NCI-H526 treated with DMSO at 0.1 percent for 48 hours (cell line): Measurements from ENCODE around the gene FAM110A.
"Not testable (repeated sequence)": the region's sequence is repeated elsewhere in the genome, so short reads cannot be mapped to it uniquely, and the experiment has no call there.

Experiments
- DNase-seq: peaks from one replicate; lab custom pipeline; 2025; lab: John Stamatoyannopoulos, UW

FAM110A gene

DNA sequence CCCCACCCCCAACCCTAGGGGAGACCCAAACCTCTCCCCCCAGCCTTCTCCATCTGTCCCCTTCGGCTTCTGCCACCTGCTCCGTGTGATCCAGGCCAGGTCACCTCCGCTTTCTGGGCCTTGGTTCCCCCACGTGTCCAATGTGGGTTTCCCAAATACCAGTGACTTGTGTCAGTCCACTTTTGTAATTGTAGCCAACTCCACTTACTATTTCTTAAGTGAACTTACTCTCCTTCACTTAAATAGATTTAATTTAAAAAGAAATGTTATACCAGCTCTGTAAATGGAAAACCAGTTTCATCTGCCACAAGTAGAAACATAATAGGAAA is 10.0 kb upstream of the FAM110A start:
- peak; percentile 60 for DNase-seq

DNA sequence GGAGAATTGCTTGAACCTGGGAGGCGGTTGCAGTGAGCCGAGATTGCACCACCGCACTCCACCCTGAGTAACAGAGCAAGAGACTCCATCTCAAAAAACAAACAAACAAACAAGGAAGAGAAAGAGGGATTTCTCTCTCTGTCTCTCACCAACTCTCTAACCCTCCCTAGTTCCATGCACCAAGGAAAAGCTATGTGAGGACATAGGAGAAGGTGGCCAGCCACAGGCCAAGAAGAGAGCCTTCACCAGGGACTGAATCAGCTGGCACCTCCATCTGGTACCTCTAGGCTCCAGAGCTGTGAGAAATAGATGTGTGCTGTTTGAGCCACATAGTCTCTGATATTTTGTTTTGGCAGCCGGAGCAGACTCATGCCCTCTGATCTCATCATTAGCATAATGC is 9.0 kb upstream of the FAM110A start:
- DNase-seq: no peak

DNA sequence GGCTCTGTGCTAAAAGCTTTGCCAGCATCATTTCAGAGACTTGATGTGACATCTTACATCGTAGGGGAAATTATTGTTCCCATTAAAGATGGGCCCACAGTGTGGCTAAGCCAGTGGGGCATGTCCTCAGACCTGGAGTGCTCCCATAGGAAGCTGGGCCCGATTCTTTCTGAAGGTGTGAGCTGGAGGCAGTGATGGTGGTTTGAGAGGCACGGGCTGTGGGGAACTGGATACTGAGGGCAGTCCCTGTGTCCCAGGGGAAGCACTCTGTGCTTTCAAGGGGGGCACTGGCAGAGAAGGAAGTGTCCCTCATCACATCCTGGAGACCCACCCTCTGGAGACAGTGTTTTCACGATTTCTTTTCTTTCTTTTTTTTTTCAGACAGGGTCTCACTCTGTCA is 8.6 kb upstream of the FAM110A start:
- no peak for DNase-seq

DNA sequence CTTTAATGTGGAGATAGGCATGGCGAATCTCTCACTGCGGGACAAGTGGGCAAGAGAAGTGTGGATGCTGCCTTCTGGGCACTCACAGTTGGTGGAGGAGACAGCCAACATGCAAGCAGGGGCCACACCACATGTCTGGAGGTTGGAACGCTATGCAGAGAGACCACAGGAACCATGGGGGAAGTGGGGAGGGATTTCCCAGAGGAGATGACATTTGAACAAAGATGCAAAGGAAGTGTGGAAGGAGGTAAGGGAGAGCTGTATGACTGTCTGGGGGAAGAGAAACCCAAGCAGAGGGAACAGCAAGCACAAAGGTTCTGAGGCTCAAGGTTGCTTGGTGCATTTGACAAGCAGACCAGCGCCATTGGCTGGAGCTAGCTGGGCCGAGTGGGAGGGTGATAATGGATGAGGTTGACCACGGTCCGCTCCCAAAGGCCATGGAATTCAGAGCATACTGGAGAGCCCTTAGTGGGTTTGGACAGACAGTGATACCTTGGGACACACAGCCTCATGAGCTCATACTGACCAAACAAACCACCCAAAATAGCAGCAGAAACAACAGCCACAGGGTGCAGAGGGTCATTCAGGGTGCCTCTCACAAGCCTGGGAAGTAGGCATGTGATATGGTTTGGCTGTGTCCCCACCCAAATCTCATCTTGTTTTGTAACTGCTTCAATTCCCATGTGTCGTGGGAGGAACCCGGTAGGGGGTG is 7.6 kb upstream of the FAM110A start:
- no peak for DNase-seq

DNA sequence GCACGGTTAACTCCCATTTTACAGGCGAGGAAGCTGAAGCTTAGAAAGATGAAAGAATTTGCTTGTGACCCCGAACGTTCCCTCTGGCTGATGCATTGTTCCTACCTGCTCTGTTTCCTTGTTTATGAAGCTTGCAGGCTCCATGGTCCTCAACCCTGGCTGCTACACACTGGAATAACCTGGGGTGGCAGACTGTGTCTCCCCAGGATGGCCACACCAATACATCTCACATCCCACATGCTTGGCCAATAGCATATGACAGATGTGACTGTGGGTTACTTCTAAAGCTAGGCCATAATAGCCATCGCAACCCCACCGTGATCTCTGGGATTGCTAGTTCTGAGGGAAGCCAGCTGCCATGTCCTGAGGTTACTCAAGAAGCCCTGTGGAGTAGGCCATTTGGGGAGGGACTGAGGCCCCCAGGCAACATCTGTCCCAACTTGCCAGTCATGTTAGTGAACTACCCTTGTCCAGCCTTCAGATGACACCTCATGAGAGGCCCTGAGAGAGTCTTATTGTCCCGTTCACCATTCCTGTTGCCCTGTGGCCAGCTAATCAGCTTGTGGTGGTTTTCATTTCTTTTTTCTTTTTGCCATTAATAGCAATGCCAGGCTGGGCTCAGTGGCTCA is 6.7 kb upstream of the FAM110A start:
- DNase-seq: no peak

DNA sequence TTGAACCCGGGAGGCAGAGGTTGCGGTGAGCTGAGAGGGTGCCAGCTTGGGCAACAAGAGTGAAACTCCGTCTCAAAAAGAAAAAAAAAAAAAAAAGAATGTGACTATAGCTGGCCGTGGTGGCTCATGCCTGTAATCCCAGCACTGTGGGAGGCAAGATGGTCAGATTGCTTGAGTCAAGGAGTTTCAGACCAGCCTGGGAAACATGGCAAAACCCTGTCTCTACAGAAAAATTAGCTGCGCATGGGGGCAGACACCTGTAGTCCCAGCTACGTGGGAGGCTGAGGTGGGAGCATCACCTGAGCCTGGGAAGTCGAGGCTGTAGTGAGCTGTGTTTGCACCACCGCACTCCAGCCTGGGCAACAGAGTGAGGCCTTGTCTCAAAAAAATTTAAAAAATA is 5.5 kb upstream of the FAM110A start:
- DNase-seq: not testable (repeated sequence)

DNA sequence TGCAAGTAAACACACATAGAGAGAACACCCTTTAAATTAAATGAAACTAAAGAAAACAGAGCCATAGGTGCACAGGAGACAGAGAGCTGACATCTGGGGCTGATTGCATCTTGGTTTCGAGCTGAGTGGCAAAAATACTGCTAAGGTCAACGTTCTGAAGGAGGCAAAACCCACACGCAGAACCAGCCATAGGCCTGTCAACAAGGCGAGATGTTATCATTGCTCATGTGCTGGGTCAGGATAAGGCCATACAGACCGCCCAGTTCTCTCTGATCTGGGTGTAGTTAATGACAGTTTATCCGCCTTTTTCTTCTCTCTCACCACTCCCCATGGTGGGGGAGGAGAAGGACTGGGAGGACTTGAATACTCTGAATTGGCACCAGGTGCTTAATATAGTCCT is 4.5 kb upstream of the FAM110A start:
- no peak for DNase-seq

DNA sequence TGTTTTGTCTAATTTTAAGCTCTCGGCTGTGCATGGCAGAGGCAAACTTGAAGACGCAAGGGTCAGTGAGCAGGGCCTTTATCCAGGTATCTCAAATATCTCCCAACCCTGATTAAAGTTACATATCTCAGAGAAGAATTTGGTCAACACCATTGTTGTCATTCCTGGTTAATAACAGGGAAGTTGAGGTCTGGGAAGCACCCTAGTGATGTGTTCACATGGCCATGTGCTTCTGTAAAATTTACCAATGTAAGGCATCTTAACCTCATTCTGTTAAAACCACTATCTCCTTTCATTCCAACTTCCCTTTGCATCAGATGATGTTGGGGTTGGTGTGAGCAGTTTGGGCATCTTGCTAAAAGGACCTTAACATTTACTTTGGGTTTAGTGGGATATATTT is 4.0 kb upstream of the FAM110A start:
- DNase-seq: no peak

DNA sequence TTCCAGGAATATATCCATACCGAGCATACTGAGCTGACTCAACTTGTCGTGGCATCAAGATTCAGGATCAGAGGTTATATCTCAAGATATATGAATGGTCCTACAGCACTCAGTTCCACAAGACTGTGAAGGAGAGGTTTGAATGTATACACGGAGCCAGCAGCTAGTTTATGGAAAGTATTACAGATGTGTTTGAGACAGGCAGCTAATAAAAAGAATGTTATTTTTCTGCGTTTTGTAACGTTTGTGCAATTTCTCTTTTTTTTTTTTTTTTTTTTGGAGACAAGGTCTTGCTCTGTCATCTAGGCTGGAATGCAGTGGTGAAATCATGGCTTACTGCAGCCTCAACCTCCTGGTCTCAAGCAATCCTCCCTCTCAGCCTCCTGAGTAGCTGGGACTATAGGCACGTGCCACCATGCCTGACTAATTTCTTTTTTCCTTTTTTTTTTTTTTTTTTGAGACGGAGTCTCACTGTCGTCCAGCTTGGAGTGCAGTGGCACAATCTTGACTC is 3.4 kb upstream of the FAM110A start:
- DNase-seq: no peak

DNA sequence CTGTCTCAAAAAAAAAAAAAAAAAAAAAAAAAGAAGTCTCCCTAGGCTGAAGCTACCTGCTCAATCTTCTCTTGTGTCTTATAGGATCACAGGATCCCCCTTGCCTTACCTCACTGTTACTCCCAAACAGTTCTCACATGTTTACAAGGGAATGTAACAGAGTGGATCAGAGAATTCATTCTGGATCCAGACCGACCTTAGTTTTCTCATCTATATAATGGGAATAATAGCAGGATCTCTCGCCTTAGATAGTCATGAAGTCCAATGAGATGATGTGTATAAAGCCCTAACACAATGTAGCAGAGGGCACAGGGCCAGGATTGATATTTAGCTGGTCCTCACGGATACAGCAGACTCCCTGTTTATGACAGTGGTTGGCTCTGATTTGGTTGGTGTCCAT is 2.3 kb upstream of the FAM110A start:
- DNase-seq: no peak

DNA sequence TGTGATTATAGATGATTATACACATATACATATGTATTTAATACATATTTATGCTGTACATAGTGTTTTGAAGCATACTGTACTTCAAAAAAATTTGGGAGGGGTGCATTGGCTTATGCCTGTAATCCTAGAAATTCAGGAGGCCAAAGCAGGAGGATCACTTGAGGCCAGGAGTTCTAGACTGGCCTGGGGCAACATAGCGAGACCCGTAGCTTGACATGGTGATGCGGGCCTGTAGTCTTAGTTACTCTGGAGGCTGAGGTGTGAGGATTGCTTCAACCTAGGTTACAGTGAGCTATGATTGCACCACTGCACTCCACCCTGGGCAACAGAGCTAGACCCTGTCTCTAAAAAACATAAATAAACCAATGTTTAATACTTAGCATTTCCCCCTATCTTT is 1.6 kb upstream of the FAM110A start:
- no peak for DNase-seq

DNA sequence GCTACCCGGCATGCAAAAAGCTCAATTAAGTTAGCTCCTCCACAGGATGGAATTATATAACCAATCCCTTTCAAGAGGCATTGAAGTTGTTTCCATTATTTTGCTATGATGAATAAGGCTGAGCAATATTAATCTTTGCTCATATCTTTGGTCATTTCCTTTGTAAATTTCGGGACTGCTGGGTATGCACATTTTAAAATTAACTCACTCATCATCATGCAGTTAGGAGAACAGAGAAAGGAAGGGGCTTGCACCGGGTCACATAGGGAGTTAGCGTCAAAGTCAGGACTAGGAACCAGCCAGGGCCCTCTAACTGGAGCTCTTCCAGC is 430 bp upstream of the FAM110A start:
- DNase-seq: no peak

DNA sequence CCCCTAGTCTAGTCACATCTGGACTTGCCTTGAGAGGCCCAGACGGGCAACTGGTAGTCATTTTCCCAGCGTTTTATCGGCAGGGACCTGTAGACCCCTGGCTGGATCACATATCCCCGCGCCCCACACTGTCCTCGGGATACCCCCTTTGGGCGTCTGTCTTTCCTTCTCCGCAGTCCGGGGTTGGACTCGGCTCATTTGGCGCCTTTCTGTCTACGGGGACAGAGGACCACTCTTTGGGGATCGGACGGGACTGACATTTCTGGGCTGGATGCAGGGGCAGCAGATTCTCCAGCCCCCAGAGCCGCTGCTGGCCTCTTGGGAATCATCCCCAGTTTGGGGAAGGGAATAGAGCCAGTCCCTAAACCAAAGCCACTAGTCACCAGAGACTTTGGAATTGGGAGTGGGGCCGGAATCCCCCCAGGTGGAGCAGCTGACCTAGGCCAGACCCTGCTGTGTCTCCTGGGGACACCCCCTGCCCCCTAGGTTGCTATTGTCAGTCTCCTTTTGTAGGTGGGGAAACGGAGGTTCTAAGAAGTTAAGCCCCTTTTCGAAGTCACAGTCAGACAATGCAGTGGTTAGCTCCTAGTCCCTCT is 734 bp downstream of the FAM110A start:
- DNase-seq: no peak

DNA sequence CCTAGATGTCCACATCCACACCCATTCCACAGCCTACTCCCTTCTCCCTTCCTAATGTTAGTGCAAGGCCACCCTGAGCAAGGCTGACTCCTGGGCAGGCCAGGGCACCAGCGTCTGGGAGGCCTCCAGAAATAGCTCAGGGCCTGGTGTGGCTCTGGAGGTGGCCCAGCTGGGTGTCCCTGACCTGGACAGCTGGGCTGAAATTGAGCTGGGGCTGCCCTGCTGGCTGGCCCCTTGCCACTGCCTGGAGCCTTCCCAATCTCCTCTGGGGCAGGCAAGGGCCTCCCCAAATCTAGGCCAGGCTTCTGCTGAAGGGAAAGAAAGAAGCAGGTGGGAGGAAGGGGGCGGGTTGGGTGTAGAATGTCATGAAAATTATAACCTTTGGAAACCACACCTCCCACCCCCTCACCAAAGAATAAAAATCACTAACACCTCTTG is 2.1 kb downstream of the FAM110A start:
- no peak for DNase-seq

DNA sequence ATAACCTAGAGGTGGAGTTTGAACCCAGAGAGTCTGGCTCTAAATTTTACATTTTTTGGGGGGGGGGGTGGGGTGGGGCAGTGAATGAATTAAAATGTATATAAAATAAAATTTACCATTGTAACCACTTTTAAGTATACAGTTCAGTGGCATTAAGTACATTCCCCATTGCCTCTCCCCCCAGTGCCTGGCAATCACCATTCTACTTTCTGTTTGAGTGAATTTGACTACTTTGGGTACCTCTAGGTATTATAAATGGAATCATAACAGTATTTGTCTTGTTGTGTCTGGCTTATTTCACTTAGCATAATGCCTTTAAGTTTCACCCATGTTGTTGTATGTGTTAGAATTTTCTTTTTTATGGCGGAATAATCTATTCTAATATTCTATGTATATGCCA is 2.7 kb downstream of the FAM110A start:
- DNase-seq: no peak

DNA sequence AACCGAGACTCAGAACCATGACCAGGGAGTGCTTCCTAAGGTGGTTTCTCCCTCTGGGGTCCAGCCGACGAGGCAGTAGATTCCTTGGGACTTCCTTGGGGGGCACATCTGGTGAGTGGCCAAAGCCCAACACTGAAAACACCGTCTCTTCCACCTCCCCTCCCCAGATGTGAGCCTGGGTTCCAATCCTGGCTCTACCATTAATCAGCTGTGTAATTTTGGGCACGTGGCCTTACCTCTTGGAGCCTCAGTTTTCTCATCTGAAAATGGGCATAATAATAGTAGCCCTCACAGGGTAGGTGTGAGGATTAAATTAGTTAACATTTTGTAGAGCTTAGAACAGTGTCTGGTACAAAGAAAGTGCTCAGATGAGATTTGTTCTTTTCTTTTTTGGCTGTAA is 5.5 kb downstream of the FAM110A start:
- no peak for DNase-seq

DNA sequence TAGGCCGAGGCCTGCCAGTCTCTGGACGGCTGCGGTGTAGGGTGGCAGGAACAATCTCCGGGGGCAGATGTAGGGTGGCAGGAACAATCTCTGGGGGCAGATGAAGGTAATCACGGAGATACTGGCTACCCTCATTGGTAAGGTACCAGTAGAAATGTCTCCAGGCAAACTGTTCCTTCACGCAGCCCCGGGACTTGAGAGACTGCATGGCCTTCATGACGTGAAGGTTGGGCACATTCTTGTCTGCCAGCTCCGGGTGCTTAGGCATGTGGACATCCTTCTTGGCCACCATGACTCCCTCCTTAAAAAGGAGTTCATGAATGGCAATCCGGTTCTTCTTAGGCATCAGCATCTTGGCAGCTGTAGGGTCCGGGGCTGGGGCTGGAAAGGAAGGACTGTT is 6.1 kb downstream of the FAM110A start:
- no peak for DNase-seq

DNA sequence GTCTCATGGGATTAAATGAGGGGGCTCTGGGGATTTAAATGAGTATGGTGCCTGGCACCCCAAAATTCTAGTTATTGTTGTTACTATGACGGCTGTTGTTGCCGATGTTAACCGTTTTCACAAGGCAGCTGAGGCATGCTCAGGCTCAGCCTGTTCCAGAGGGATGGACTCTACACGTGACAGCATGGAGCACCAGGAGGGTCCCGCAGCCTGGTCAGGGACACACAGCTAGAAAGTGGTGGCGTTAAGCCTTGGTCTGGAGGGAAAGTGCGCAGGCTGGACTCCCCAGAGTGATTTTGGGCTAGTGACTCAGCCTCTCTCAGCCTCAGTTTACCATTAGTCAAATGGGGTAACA is 7.0 kb downstream of the FAM110A start:
- DNase-seq: no peak

DNA sequence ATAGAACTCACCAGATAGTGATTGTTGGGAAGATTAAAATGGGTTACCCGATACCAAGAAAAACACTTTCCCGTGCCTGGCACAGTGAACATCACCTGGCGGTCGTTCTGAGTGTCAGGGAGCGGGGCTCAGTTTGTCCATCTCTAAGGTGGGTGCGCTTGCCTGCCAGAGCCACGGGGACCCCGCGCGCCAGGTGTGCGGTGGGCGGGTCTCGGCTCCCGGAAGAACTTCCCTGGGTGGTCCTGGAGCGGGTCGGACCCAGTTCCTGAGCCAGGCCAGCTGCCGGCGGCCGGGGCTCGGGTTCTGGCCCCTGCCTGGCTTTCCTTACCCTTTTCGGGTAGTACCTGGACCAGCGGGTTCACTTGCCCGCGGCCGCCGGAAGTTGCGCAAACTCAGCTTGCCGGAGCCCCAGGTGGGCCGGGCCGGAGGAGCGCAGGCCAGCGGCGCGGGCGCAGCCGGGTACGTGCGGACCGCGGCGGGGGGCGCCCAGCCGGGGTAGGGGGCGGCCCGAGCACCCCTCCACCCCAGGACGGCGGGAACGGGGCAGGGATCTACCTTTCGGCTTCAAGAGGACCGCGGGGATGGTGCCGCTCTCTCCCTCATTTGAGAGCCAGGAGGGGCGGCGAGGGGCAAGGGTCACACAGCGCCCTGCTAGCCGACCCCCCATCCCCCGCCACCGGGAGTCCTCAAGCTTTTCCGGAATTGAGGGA is 7.5 kb downstream of the FAM110A start:
- DNase-seq: peak; percentile 40

DNA sequence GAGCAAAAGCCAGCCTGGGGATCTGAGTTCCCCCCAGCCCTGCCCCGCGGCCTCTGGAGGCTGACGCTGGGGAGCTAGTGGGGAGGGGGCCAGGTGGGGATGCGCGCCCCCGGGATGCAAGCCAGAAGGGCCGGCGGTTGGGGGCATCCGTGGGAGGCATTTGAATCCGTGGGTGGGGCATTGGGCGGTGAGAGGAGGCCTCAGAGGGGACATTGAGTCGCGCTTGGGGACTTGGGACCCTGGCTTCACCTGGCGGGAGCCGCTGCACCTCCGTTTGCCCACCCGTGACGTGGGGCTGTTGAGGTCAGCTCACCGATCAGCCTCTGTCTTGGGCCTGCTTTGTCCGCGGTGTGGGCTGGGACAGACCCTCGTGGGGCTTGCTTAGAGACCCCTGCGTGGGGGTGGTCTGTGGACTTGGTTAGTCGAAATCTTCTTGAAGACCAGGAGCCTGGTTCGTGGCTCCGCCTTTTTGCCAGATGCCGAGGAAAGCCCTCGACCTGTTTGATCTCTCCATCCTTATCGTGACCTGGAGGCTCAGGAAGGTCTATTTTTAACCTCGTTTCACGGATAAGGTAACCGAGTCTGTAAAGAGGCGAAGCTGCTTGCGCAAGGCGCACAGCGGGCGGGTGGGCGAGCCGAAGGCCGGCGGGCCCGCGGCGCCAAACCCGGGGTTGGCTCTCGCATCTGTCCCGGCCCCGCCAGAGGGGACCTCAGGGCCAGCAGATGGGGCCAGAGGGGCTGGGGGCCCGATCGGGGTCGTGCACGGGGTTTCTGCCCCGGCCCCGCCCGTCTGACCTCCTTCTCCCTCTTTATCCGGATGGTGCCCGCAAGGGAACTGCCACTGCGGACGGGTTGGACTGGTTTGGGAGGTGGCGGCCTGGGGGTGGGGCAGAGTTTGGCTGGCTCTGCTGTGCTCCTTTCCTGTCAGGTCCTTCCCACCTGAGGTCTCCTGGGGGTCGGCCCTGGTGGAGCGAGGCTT is 8.3 kb downstream of the FAM110A start:
- DNase-seq: peak; percentile 48

DNA sequence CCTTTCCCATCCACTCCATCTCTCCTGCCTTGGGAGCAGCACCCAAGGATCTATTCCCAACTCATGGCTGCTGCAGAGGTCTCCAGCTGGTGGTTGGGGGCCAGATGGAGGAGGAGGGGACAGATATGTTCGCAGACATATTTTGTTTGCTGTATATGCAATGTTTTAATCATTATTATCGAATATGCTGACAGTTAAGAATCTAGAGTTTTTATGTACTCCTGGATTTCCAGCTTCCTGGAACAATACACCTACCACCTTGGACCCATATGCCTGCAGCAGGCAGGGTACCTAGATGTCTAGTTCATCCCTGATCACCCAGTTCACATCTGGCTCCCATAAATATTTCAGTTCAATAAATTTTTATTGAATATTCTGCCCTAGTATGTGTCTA is 9.0 kb downstream of the FAM110A start:
- no peak for DNase-seq

DNA sequence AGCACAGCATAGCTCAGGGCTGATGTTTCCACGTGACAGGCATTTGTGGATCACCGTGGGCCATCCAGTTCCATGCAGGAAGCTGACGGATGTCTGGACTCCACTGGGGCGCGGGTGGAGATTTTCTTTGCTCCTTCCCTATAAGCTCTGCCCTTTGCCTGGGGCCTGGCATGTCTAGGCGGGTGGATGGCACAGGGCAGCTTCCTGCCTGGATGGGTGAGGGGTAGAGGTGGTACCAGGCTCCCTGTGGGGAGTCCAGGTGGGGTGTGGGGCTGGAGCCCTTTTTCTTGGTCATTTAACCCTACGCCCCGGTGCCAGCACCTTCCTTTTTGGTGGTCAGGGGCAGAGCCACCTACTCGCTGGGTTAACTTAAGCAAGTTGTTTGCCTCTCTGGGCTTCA is 10.4 kb downstream of the FAM110A start:
- DNase-seq: no peak
